Right atrium auricular region (tissue), 2 donors: ENCODE data around the gene SMIM21. TPM values are rescaled to one million over a fixed set of nuclear protein-coding genes. Genes with fewer than 3 reads are reported as not detected.

Experiments used
- DNase-seq: peaks from one replicate; pipeline ENCODE4 v3.0.0-alpha.2; 2019; ENCODE audit warnings: low spot score
- H3K27ac ChIP-seq, 2 donors: fragments of 200-600 bp; sonication (generic); 1 replicate in 1 of 2; 2 replicates in 1 of 2; pipeline ENCODE4 v1.5.1; 2016 to 2019
- H3K27me3 ChIP-seq, 2 donors: fragments of 200-600 bp; sonication (generic); one replicate each; pipeline versions ENCODE4 v1.5.1 to v1.6.0; 2017 to 2019
- H3K36me3 ChIP-seq: fragments of 200-600 bp; sonication (generic); one replicate; pipeline ENCODE4 v1.5.1; 2016
- H3K4me1 ChIP-seq, 2 donors: fragments of 200-600 bp; sonication (generic); one replicate each; pipeline versions ENCODE4 v1.5.1 to v1.6.0; 2017 to 2019
- H3K4me3 ChIP-seq, 2 donors: fragments of 200-600 bp; sonication (generic); 1 replicate in 1 of 2; 2 replicates in 1 of 2; pipeline ENCODE4 v1.5.1; 2017 to 2019; ENCODE audit warnings: mild to moderate bottlenecking in 1 of 2, moderate library complexity in 1 of 2
- H3K9me3 ChIP-seq, 2 donors: fragments of 200-600 bp; sonication (generic); one replicate each; pipeline ENCODE4 v1.5.1; 2019
- CTCF ChIP-seq, 2 donors: fragments of 200-600 bp; sonication (generic); IDR thresholded peaks; one replicate each; pipeline ENCODE4 v1.5.1; 2019; ENCODE audit warnings: antibody characterized with exemption in 2 of 2
- total RNA-seq, 2 donors: library from RNA; depleted of rRNA; stranded (reverse); fragments of >200 nt; gene quantifications; one replicate each; pipeline ENCODE4 v1.1.0, GENCODE V29; 2016

SMIM21 gene
- total RNA-seq, 2 donors from 2014 or later: not detected

GRCh38 chr18:75422341-75422910 is 5.1 kb downstream of the SMIM21 start:
- H3K36me3 ChIP-seq: no peaks in the 10 kb centered on the region
- no peak for TF ChIP-seq CTCF (IDR thresholded peaks at IDR 0.05)
- peaks cover 0 to 10% of the 10 kb centered on the region in 2 donors for H3K9me3 ChIP-seq
- no peak overlapping the region for H3K27ac ChIP-seq
- no peaks in the 10 kb centered on the region for H3K4me1 ChIP-seq
- DNase-seq: no peak
- no peaks in the 10 kb centered on the region for H3K27me3 ChIP-seq
- no peak overlapping the region for H3K4me3 ChIP-seq

GRCh38 chr18:75421656-75422055 is 5.8 kb downstream of the SMIM21 start:
- Histone ChIP-seq H3K9me3 (peaks cover 0 to 10% of the 10 kb centered on the region in 2 donors), H3K36me3 (no peaks in the 10 kb centered on the region), H3K27me3 (no peaks in the 10 kb centered on the region), H3K4me3 (no peak overlapping the region), H3K27ac (no peak overlapping the region), H3K4me1 (no peaks in the 10 kb centered on the region)
- no peak for TF ChIP-seq CTCF (IDR thresholded peaks at IDR 0.05)
- DNase-seq: no peak

GRCh38 chr18:75418293-75419005 is 9.1 kb downstream of the SMIM21 start:
- no peaks in the 10 kb centered on the region for H3K27me3 ChIP-seq
- no peak for DNase-seq
- H3K9me3 ChIP-seq: peaks cover 0 to 10% of the 10 kb centered on the region in 2 donors
- no peaks in the 10 kb centered on the region for H3K36me3 ChIP-seq
- no peak overlapping the region for H3K4me3 ChIP-seq
- no peaks in the 10 kb centered on the region for H3K4me1 ChIP-seq
- no peak for TF ChIP-seq CTCF (IDR thresholded peaks at IDR 0.05)
- H3K27ac ChIP-seq: no peak overlapping the region

- TF ChIP-seq CTCF (IDR thresholded peaks at IDR 0.05): no peak
- Histone ChIP-seq H3K4me1 (no peaks in the 10 kb centered on the region), H3K9me3 (no peaks in the 10 kb centered on the region), H3K4me3 (no peak overlapping the region), H3K27me3 (no peaks in the 10 kb centered on the region), H3K36me3 (no peaks in the 10 kb centered on the region), H3K27ac (no peak overlapping the region)
- DNase-seq: no peak
These were observed 16.9 kb downstream of the SMIM21 start for GRCh38 chr18:75410611-75411010.

- DNase-seq: no peak
- no peak overlapping the region for H3K4me3 ChIP-seq
- no peaks in the 10 kb centered on the region for H3K27me3 ChIP-seq
- no peak for TF ChIP-seq CTCF (IDR thresholded peaks at IDR 0.05)
- no peaks in the 10 kb centered on the region for H3K4me1 ChIP-seq
- H3K36me3 ChIP-seq: no peaks in the 10 kb centered on the region
- no peak overlapping the region for H3K27ac ChIP-seq
- H3K9me3 ChIP-seq: no peaks in the 10 kb centered on the region
These were observed 17.7 kb downstream of the SMIM21 start for GRCh38 chr18:75409806-75410205.
